Nephron (organoid): Measurements from ENCODE around the gene CHST3.
"Not testable (repeated sequence)": the region's sequence is repeated elsewhere in the genome, so short reads cannot be mapped to it uniquely, and the experiment has no call there.

Experiments used
- H3K27ac Mint-ChIP-seq, 3 experiments: 2 replicates each; pipeline ENCODE4 v1.8.0; 2020; ENCODE audit warnings: mixed read lengths in 3 of 3, mild to moderate bottlenecking in 2 of 3, moderate library complexity in 1 of 3
- H3K27me3 Mint-ChIP-seq: 2 replicates; pipeline ENCODE4 v1.8.0; 2021; ENCODE audit warnings: low read depth, mild to moderate bottlenecking, moderate library complexity, mixed read lengths
- H3K36me3 Mint-ChIP-seq: 2 replicates; pipeline ENCODE4 v1.8.0; 2020; ENCODE audit warnings: low read depth, mixed read lengths
- H3K4me1 Mint-ChIP-seq: 2 replicates; pipeline ENCODE4 v1.8.0; 2020; ENCODE audit warnings: mixed read lengths
- H3K4me3 Mint-ChIP-seq, 3 experiments: 2 replicates each; pipeline ENCODE4 v1.8.0; 2020; ENCODE audit warnings: mild to moderate bottlenecking in 3 of 3, mixed read lengths in 3 of 3, moderate library complexity in 2 of 3
- H3K9me3 Mint-ChIP-seq: 2 replicates; pipeline ENCODE4 v1.8.0; 2020; ENCODE audit warnings: mixed read lengths
- CTCF ChIP-seq, 3 experiments: fragments of 200-600 bp; sonication (generic); IDR thresholded peaks; one replicate each; pipeline ENCODE4 v1.5.0; 2021; ENCODE audit warnings: antibody characterized with exemption in 3 of 3; ENCODE audit not compliant: unreplicated experiment in 3 of 3

Gene CHST3

GRCh38 chr10:72030762-72031543, 66.8 kb downstream of the CHST3 start:
- Mint-ChIP-seq H3K27me3 (peaks cover 13% of the 10 kb centered on the region), H3K4me3 (peak overlapping the region in 1 of 3 experiments; percentile 22), H3K36me3 (no peaks in the 10 kb centered on the region), H3K9me3 (peaks cover 4% of the 10 kb centered on the region), H3K27ac (peak overlapping the region; percentile 26 to 94 (median 76)), H3K4me1 (peaks cover 65% of the 10 kb centered on the region)
- no peak for TF ChIP-seq CTCF (IDR thresholded peaks at IDR 0.05; ENCODE audit: unreplicated experiment in 3 of 3)

- Mint-ChIP-seq H3K4me3 (no peak overlapping the region), H3K36me3 (no peaks in the 10 kb centered on the region), H3K27ac (peak overlapping the region in 1 of 3 experiments; percentile 64), H3K27me3 (peaks cover 16% of the 10 kb centered on the region), H3K9me3 (peaks cover 4% of the 10 kb centered on the region), H3K4me1 (peaks cover 59% of the 10 kb centered on the region)
- TF ChIP-seq CTCF (IDR thresholded peaks at IDR 0.05; ENCODE audit: unreplicated experiment in 3 of 3), result no peak
Observed at GRCh38 chr10:72031706-72032105, 67.5 kb downstream of the CHST3 start.

GRCh38 chr10:72032409-72033162, 68.4 kb downstream of the CHST3 start:
- not testable (repeated sequence) for H3K36me3 Mint-ChIP-seq, H3K4me3 Mint-ChIP-seq, H3K9me3 Mint-ChIP-seq
- peaks cover 52% of the 10 kb centered on the region for H3K4me1 Mint-ChIP-seq
- peak overlapping the region in 2 of 3 experiments; percentile 53 to 81 for H3K27ac Mint-ChIP-seq
- peaks cover 16% of the 10 kb centered on the region for H3K27me3 Mint-ChIP-seq

GRCh38 chr10:72034040-72034499, 69.9 kb downstream of the CHST3 start:
- Mint-ChIP-seq H3K9me3 (no peaks in the 10 kb centered on the region), H3K36me3 (no peaks in the 10 kb centered on the region), H3K27me3 (peaks cover 16% of the 10 kb centered on the region), H3K4me3 (no peak overlapping the region), H3K27ac (peak overlapping the region in 2 of 3 experiments; percentile 44 to 53), H3K4me1 (peaks cover 45% of the 10 kb centered on the region)
- TF ChIP-seq CTCF (IDR thresholded peaks at IDR 0.05; ENCODE audit: unreplicated experiment in 3 of 3), result no peak

GRCh38 chr10:72034761-72035160, 70.6 kb downstream of the CHST3 start:
- peak overlapping the region; percentile 53 to 70 (median 70) for H3K27ac Mint-ChIP-seq
- H3K27me3 Mint-ChIP-seq, result peaks cover 16% of the 10 kb centered on the region
- no peaks in the 10 kb centered on the region for H3K36me3 Mint-ChIP-seq
- peaks cover 45% of the 10 kb centered on the region for H3K4me1 Mint-ChIP-seq
- TF ChIP-seq CTCF (IDR thresholded peaks at IDR 0.05; ENCODE audit: unreplicated experiment in 3 of 3), result no peak
- no peak overlapping the region for H3K4me3 Mint-ChIP-seq
- H3K9me3 Mint-ChIP-seq, result no peaks in the 10 kb centered on the region

- peak overlapping the region; percentile 53 to 70 (median 70) for H3K27ac Mint-ChIP-seq
- H3K9me3 Mint-ChIP-seq, result no peaks in the 10 kb centered on the region
- H3K4me1 Mint-ChIP-seq, result peaks cover 43% of the 10 kb centered on the region
- TF ChIP-seq CTCF (IDR thresholded peaks at IDR 0.05; ENCODE audit: unreplicated experiment in 3 of 3), result no peak
- no peaks in the 10 kb centered on the region for H3K36me3 Mint-ChIP-seq
- no peak overlapping the region for H3K4me3 Mint-ChIP-seq
- peaks cover 12% of the 10 kb centered on the region for H3K27me3 Mint-ChIP-seq
Observed at GRCh38 chr10:72035252-72035887, 71.2 kb downstream of the CHST3 start.
